Naive thymus-derived CD8-positive, alpha-beta T cell (primary cell): ENCODE measurements around the gene MARCHF9. TPM values are rescaled to one million over a fixed set of nuclear protein-coding genes. Genes with fewer than 3 reads are reported as not detected.
A peak's percentile ranks its signal among the peaks of the same experiment; 100 is the strongest.

Source experiments
- ATAC-seq, 2 donors: fragments of 150-1000 bp; cut with Tn5 transposase in 1 of 2; sonication (Bioruptor Pico), chemical (Tn5 transposase) in 1 of 2; 1 replicate in 1 of 2; 2 replicates in 1 of 2; pipeline ENCODE4 v1.10.0; 2021; ENCODE audit warnings: mild to moderate bottlenecking in 2 of 2, moderate library complexity in 2 of 2
- POLR2A ChIA-PET: fragments of 350-600 bp; sonication (Branson Sonifier 250); formaldehyde crosslinking; loops from one replicate; lab custom pipeline; 2021; ENCODE audit warnings: antibody characterized with exemption; lab: Charles Lee
- DNase-seq, 10 donors: peaks; one replicate each; pipeline versions ENCODE4 v3.0.0 to v3.0.0-alpha.2; 2020 to 2022
- H3K27ac Mint-ChIP-seq, 10 donors: one replicate each; pipeline ENCODE4 v1.8.0; 2020 to 2022; ENCODE audit warnings: mild to moderate bottlenecking in 10 of 10, mixed read lengths in 10 of 10, moderate library complexity in 4 of 10, inconsistent platforms in 1 of 10
- H3K27me3 Mint-ChIP-seq, 5 donors: one replicate each; pipeline ENCODE4 v1.8.0; 2021 to 2022; ENCODE audit warnings: mixed read lengths in 5 of 5
- H3K36me3 Mint-ChIP-seq, 3 donors: one replicate each; pipeline ENCODE4 v1.8.0; 2020 to 2022; ENCODE audit warnings: mixed read lengths in 3 of 3, mild to moderate bottlenecking in 2 of 3, inconsistent platforms in 1 of 3
- H3K4me1 Mint-ChIP-seq, 4 donors: one replicate each; pipeline ENCODE4 v1.8.0; 2021 to 2022; ENCODE audit warnings: mixed read lengths in 4 of 4
- H3K4me3 Mint-ChIP-seq, 10 donors: one replicate each; pipeline ENCODE4 v1.8.0; 2020 to 2022; ENCODE audit warnings: mild to moderate bottlenecking in 10 of 10, mixed read lengths in 10 of 10, moderate library complexity in 6 of 10, inconsistent platforms in 1 of 10
- H3K9me3 Mint-ChIP-seq, 9 donors: one replicate each; pipeline ENCODE4 v1.8.0; 2020 to 2022; ENCODE audit warnings: mixed read lengths in 9 of 9, mild to moderate bottlenecking in 3 of 9, inconsistent platforms in 1 of 9, moderate library complexity in 1 of 9
- polyA plus RNA-seq, 3 donors: library from polyadenylated mRNA; unstranded; fragments of 300-500 nt; fragmentation: Illumina TruSeq; gene quantifications; one replicate each; pipeline ENCODE4 v1.2.3, GENCODE V29; 2021
- total RNA-seq, 8 experiments: library from RNA in 2 of 8; stranded (reverse) in 2 of 8; gene quantifications; one replicate each; pipeline ENCODE4 v1.2.3 and lab custom pipeline; 2021 to 2026

The MARCHF9 gene
- total and polyA plus RNA-seq, 5 experiments from 2014 or later, result 2.2 to 64.8 (median 6.6) TPM

DNA sequence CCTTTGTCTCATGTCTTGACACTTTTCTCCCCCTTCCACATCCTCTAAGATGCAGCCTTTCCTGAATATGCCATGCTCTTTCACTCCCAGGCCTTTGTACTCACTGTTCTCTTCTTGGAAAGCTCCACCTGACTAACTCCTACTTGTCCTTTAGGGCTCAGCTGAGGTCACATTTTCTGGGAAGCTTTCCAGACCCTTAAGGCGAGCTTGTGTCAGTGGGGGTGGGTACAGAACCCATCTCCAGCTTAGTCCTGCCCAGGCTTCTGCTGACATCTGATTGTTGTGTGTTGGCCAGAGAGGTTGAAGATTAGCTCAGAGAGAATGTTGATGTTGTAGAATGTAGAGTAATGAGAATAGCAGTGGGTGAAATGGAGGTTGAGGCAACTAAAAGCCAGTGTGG, 24.8 kb downstream of the MARCHF9 start:
- POLR2A ChIA-PET, result interaction anchor here (1.3 to 3.0 kb wide), 2 partner anchors 21 to 23 kb away, joined by 4 to 9 read pairs; no protein-coding TSS in a partner anchor
- Mint-ChIP-seq H3K27me3 (peaks cover 0 to 4% (median 0%) of the 10 kb centered on the region in 5 donors), H3K9me3 (no peaks in the 10 kb centered on the region), H3K36me3 (peaks cover 0 to 4% (median 4%) of the 10 kb centered on the region in 3 donors), H3K4me1 (peaks cover 30 to 52% (median 43%) of the 10 kb centered on the region in 4 donors), H3K27ac (peak overlapping the region in 7 of 10 donors; percentile 6 to 100 (median 76)), H3K4me3 (no peak overlapping the region)
- no peak for DNase-seq
- no peak for ATAC-seq

DNA sequence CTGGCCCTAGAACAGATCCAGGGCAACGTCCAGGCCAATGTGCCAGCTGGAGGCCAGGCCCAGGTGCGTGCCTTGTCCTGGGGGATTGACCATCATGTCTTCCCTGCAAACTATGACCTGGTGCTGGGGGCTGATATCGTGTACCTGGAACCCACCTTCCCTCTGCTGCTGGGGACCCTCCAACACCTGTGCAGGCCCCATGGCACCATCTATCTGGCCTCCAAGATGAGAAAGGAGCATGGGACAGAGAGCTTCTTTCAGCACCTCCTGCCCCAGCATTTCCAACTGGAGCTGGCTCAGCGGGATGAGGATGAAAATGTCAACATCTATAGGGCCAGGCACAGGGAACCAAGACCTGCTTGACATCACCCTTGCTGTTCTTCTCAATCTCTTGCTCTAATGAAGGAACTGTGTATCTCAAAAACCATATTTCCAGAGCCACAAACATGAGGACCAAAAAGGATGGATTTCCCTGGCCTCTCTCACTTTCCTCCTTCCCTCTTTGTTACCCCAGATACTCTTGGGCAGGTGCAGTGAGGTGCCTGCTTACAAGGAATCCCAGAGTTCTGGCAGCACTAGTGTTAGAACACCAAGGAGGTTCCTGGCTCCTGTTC, 25.5 kb downstream of the MARCHF9 start:
- Mint-ChIP-seq H3K4me3 (peak overlapping the region in 2 of 10 donors; percentile 51 to 100), H3K9me3 (no peaks in the 10 kb centered on the region), H3K4me1 (peaks cover 30 to 52% (median 43%) of the 10 kb centered on the region in 4 donors), H3K36me3 (peaks cover 0 to 4% (median 4%) of the 10 kb centered on the region in 3 donors), H3K27ac (peak overlapping the region in 9 of 10 donors; percentile 45 to 100 (median 99)), H3K27me3 (peaks cover 0 to 4% (median 0%) of the 10 kb centered on the region in 5 donors)
- POLR2A ChIA-PET, result interaction anchor here (1.3 to 3.0 kb wide), 2 partner anchors 22 to 24 kb away, joined by 4 to 9 read pairs; no protein-coding TSS in a partner anchor
- DNase-seq (no peak), ATAC-seq (no peak)

DNA sequence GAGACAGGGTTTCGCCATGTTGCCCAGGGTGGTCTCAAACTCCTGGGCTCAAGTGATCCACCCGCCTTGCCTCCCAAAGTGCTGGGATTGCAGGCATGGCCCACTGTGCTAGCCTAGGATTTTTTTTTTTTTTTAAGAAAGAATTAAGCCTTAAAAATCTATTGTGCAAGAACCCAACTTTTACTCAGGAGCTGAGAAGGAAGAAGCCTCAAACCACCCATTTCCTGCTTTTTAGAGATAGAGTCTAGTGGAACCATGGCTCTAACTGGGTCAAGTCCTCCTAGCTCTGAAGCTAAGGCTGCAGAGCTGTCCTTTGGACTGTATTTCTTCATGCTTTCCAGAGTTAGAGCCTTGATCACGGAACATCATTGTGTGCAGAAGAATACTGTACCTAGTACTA, 26.3 kb downstream of the MARCHF9 start:
- Mint-ChIP-seq H3K36me3 (peaks cover 0 to 13% (median 4%) of the 10 kb centered on the region in 3 donors), H3K9me3 (no peaks in the 10 kb centered on the region), H3K27ac (peak overlapping the region; percentile 45 to 100 (median 99)), H3K27me3 (peaks cover 0 to 4% (median 0%) of the 10 kb centered on the region in 5 donors), H3K4me1 (peaks cover 27 to 53% (median 43%) of the 10 kb centered on the region in 4 donors), H3K4me3 (peak overlapping the region in 9 of 10 donors; percentile 10 to 100 (median 99))
- POLR2A ChIA-PET, result interaction anchor here (0.6 to 3.0 kb wide), 9 partner anchors 9 to 360 kb away, joined by 3 to 20 read pairs (median 5); partner anchors contain the start of genes CDK4, CTDSP2, EEF1AKMT3 and METTL1
- DNase-seq (peak in 1 of 10 donors; percentile 11), ATAC-seq (peak in 1 of 2 donors; percentile 23)

DNA sequence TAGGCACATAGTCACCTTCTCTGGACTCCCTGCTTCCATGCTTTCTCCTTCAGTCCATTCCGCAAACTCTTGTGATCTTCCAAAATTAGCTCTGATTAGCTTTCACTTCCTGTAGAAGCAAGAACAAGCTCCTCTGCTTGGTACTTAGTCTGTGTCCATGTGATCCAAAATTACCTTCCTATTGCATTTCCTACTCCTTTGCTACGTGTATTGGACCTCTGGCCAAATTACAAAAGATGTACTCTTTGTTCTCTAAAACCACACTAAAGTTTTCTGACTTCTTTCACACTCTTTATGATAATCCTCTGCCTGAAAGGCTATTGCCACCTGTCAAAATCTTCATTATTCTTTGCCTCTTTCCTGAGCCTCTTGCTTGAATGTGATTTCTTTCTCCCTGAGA, 26.9 kb downstream of the MARCHF9 start:
- Mint-ChIP-seq H3K4me1 (peaks cover 28 to 55% (median 48%) of the 10 kb centered on the region in 4 donors), H3K36me3 (peaks cover 0 to 18% (median 4%) of the 10 kb centered on the region in 3 donors), H3K27ac (peak overlapping the region; percentile 91 to 100 (median 99)), H3K4me3 (peak overlapping the region; percentile 10 to 100 (median 99)), H3K27me3 (peaks cover 0 to 4% (median 0%) of the 10 kb centered on the region in 5 donors), H3K9me3 (no peaks in the 10 kb centered on the region)
- ATAC-seq, result no peak
- no peak for DNase-seq
- POLR2A ChIA-PET, result interaction anchor here (0.6 to 3.0 kb wide), 8 partner anchors 9 to 361 kb away, joined by 3 to 20 read pairs (median 6); partner anchors contain the start of genes CDK4, CTDSP2, EEF1AKMT3 and METTL1

DNA sequence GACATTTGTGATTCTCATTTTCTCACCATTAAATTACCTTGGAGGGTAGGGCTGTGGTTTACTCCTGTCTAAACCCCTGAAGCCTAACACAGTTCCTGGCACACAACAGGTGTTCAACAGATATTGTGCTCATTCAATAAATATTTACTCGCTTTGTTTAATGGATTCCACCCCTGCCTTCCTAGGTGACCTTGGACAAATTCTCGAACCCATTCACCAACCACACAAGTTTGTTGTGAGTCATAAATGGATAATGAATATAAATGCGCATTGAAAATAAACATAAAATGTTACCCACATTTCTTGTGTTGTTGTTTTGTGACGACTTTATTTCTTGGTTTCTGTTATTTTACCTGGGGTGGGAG, 27.3 kb downstream of the MARCHF9 start:
- ATAC-seq, result no peak
- POLR2A ChIA-PET, result interaction anchor here (0.9 to 2.8 kb wide), 14 partner anchors 10 to 261 kb away, joined by 3 to 20 read pairs (median 4); partner anchors contain the start of genes ATP23, CDK4, CTDSP2 and DDIT3
- peaks cover 0 to 4% (median 0%) of the 10 kb centered on the region in 5 donors for H3K27me3 Mint-ChIP-seq

DNA sequence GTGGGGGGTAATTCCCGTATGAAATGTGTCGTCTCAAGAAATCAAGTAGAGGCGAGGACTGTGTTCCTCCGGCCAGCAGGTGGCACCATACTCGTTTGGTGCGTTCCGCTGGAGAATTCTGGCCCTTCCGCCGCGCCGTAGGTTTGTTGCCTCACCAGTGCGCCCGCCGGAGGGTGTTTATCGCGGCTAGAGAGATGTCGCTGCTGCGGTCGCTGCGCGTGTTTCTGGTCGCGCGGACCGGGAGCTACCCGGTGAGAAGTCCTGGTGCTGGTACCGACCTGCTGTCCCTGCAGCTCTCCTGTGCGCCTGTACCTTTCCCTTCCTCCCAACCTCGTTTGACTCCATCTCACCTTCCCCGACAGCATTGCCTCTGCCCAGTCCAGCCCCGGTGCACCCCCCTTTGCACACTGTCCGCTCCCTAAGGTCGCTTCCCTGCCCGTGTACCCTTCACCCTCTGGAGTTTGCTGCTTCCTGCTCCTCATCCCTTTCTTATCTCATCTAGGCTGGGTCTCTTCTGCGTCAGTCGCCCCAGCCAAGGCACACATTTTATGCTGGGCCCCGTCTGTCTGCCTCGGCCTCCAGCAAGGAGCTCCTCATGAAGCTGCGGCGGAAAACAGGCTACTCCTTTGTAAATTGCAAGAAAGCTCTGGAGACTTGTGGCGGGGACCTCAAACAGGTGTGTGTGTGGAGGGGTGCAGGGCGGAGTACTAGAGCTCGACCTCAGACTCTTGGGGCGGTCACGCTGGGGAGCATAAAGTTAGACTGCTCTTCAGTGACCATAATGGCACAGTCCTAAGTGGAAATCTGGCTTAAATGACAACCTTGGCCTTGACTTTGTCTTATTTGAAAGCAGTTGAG, 27.9 kb downstream of the MARCHF9 start, which contains the start of gene TSFM:
TSS of gene TSFM (plus strand) at position 180 of the 858 bp plus-strand sequence. CDS start at position 195, 15 bp downstream.
- H3K27ac Mint-ChIP-seq, result peak within 1 kb of the TSS; percentile 97 to 100 (median 99)
- ATAC-seq (peak; percentile 87 to 92), DNase-seq (peak; percentile 89 to 98 (median 96))
- no peaks in the 10 kb centered on the region for H3K9me3 Mint-ChIP-seq
- H3K4me1 Mint-ChIP-seq, result peaks cover 30 to 55% (median 48%) of the 10 kb centered on the region in 4 donors
- peaks cover 0 to 29% (median 10%) of the 10 kb centered on the region in 3 donors for H3K36me3 Mint-ChIP-seq
- H3K27me3 Mint-ChIP-seq, result peaks cover 0 to 4% (median 0%) of the 10 kb centered on the region in 5 donors
- POLR2A ChIA-PET, result interaction anchor here (0.7 to 2.8 kb wide), 14 partner anchors 8 to 262 kb away, joined by 3 to 17 read pairs (median 4); partner anchors contain the start of genes ATP23, CDK4, CTDSP2 and DDIT3
- peak within 1 kb of the TSS; percentile 99 to 100 (median 99) for H3K4me3 Mint-ChIP-seq

More for the DNA sequence above, 27.3 kb downstream of the MARCHF9 start:
- Mint-ChIP-seq H3K4me3 (peak overlapping the region; percentile 99 to 100 (median 99)), H3K36me3 (peaks cover 0 to 22% (median 6%) of the 10 kb centered on the region in 3 donors), H3K27ac (peak overlapping the region; percentile 97 to 100 (median 99)), H3K4me1 (peaks cover 28 to 55% (median 48%) of the 10 kb centered on the region in 4 donors), H3K9me3 (no peaks in the 10 kb centered on the region)
- DNase-seq, result peak in 1 of 10 donors; percentile 16

DNA sequence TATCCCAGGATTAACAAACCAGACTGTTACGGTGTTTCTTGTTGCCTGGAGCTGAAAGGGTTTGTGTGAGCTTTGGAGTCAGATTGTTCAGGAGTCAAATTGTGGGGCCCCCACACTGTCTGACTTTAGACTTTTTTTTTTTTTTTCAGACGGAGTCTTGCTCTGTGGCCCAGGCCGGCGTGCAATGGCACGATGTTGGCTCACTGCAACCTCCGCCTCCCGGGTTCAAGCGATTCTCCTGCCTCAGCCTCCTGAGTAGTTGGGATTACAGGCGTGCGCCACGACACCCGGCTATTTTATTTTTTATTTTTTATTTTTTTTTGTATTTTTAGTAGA, 28.5 kb downstream of the MARCHF9 start:
- H3K4me1 Mint-ChIP-seq, result peaks cover 30 to 54% (median 48%) of the 10 kb centered on the region in 4 donors

DNA sequence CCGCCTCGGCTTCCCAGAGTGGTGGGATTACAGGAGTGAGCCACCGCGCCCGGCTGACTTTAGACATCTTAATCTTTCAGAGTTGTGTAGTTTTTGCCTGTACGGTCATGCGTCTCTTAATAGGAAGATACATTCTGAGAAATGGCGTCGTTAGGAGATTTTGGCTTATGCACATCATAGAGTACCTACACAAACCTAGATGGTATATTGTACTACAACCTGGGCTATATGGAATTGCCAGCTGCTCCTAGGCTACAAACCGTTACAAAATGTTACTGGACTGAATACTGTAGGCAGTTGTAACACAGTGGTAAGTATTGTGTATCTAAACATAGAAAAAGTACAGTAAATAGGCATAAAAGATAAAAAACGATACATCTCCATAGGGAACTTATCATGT, 29.0 kb downstream of the MARCHF9 start:
- POLR2A ChIA-PET, result interaction anchor here (0.6 to 2.8 kb wide), 8 partner anchors 9 to 1681 kb away, joined by 3 to 17 read pairs (median 8); partner anchors contain the start of genes CTDSP2, EEF1AKMT3, MARCHF9 and METTL1
- H3K4me1 Mint-ChIP-seq, result peaks cover 30 to 55% (median 48%) of the 10 kb centered on the region in 4 donors
- H3K36me3 Mint-ChIP-seq, result peaks cover 0 to 39% (median 13%) of the 10 kb centered on the region in 3 donors
- peaks cover 0 to 4% (median 0%) of the 10 kb centered on the region in 5 donors for H3K27me3 Mint-ChIP-seq
- no peaks in the 10 kb centered on the region for H3K9me3 Mint-ChIP-seq
- ATAC-seq (no peak), DNase-seq (no peak)
- H3K4me3 Mint-ChIP-seq, result peak overlapping the region; percentile 59 to 100 (median 74)
- peak overlapping the region in 9 of 10 donors; percentile 32 to 84 (median 69) for H3K27ac Mint-ChIP-seq

More for the DNA sequence above, 28.5 kb downstream of the MARCHF9 start:
- DNase-seq (no peak), ATAC-seq (no peak)
- H3K36me3 Mint-ChIP-seq, result peaks cover 0 to 35% (median 12%) of the 10 kb centered on the region in 3 donors
- H3K27me3 Mint-ChIP-seq, result peaks cover 0 to 4% (median 0%) of the 10 kb centered on the region in 5 donors
- peak overlapping the region in 9 of 10 donors; percentile 97 to 100 (median 99) for H3K27ac Mint-ChIP-seq
- POLR2A ChIA-PET, result interaction anchor here (0.7 to 2.8 kb wide), 11 partner anchors 9 to 263 kb away, joined by 3 to 17 read pairs (median 5); partner anchors contain the start of genes CTDSP2, DDIT3, EEF1AKMT3 and MARCHF9
- H3K4me3 Mint-ChIP-seq, result peak overlapping the region; percentile 99 to 100 (median 99)
- no peaks in the 10 kb centered on the region for H3K9me3 Mint-ChIP-seq

DNA sequence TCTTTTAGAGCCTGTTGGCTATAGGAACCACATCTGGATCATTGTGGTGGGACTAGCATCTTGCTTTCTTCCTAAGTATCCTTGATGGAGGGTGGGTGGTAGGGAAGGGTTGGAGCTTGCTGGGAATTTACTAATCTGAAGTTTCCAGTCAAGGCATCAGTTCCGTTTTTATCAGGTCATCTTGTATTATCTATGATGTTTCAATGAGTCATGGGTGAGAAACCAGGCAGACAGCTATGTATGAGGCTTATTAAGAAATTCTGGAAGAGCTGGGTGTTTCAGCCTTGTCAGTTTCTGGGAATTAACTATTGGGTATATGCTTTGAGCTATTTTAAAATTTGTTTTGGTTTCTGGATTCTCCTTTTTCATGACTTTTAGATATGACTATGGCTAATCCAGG, 39.0 kb downstream of the MARCHF9 start:
- no peaks in the 10 kb centered on the region for H3K27me3 Mint-ChIP-seq
- POLR2A ChIA-PET, result no interaction called here

DNA sequence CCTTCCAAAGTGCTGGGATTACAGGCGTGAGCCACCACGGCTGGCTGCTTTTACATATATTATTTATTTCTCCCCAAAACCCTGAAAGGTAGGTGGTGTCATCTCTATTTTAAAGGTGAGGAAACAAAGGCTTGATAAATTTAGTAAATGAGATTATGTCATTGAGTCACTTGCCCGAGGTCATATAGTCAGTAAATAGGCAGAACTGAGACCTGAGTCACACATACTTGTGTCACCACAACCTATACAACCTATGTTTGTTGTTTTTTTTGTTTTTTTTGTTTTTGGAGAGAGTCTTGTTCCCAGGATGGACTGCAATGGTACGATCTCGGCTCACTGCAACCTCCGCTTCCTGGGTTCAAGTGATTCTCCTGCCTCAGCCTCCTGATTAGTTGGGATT, 40.5 kb downstream of the MARCHF9 start:
- no peak for DNase-seq
- Mint-ChIP-seq H3K4me1 (peaks cover 2 to 9% (median 4%) of the 10 kb centered on the region in 4 donors), H3K27me3 (no peaks in the 10 kb centered on the region), H3K4me3 (no peak overlapping the region), H3K9me3 (no peaks in the 10 kb centered on the region), H3K36me3 (peaks cover 4 to 86% (median 13%) of the 10 kb centered on the region in 3 donors), H3K27ac (peak overlapping the region in 2 of 10 donors; percentile 4 to 22)
- POLR2A ChIA-PET, result no interaction called here
- ATAC-seq, result no peak

More for the DNA sequence above, 39.0 kb downstream of the MARCHF9 start:
- Mint-ChIP-seq H3K4me3 (no peak overlapping the region), H3K27ac (no peak overlapping the region), H3K4me1 (peaks cover 2 to 6% (median 4%) of the 10 kb centered on the region in 4 donors), H3K36me3 (peaks cover 4 to 90% (median 13%) of the 10 kb centered on the region in 3 donors), H3K9me3 (no peaks in the 10 kb centered on the region)
- no peak for DNase-seq
- no peak for ATAC-seq

DNA sequence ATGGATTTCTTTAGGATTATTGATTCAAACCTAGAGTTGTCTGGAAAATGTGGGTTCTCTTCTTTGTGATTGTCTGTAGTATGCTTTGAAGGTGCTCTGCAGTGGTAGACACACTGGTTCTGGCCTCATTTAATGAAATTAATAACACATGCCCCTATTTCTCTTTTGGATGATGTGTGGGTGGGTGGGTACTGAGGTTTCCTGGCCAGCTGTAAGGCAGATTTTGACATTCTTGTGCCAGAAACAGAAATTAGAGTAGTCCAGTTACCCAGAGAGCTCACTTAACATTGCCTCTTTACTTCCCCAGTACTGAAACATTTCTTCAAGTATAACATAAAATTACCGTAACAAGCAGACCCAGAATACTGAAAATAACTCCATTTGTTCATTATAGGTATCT, 42.1 kb downstream of the MARCHF9 start:
- ATAC-seq (no peak), DNase-seq (no peak)
- Mint-ChIP-seq H3K27ac (peak overlapping the region in 2 of 10 donors; percentile 0 to 8), H3K4me3 (no peak overlapping the region), H3K9me3 (no peaks in the 10 kb centered on the region), H3K27me3 (no peaks in the 10 kb centered on the region), H3K36me3 (peaks cover 4 to 84% (median 13%) of the 10 kb centered on the region in 3 donors), H3K4me1 (peaks cover 0 to 10% (median 2%) of the 10 kb centered on the region in 4 donors)
- POLR2A ChIA-PET, result no interaction called here
